Measurements from ENCODE around the gene MET.

DNA sequence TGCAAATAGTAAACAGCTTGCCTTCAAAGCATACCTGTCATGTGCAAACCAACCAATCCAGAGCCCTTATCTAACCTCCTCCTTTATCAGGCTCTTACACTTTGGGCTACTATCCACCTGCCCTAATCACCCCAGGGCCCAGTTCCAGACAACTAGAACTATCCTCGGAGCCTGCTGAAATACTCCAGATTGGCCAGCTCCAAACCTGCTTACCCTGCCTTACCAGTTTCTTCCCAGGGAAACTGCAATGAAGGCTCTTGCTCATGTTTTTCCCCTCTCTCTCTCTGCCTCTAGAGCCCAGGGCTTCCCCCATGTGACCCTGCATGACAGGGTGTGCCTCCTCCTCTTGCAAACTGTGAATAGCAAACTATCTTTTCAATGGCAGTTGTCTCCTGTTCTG, 109.0 kb downstream of the MET start:
- TF ChIP-seq POLR2A (IDR thresholded peaks at IDR 0.05) (no peak), CTCF (IDR thresholded peaks at IDR 0.05 in 4 of 5, conservative IDR thresholded peaks at IDR 0.05 in 1 of 5) (no peak)

Measured in gastrocnemius medialis (tissue), 4 donors.